ENCODE measurements around the gene PRKCH. TPM values are rescaled to one million over a fixed set of nuclear protein-coding genes. Genes with fewer than 3 reads are reported as not detected.

Gene PRKCH
- total RNA-seq, 1 experiment from 2014 or later = 3.8 TPM

GRCh38 chr14:61567838-61568571 lies 246.6 kb downstream of the PRKCH start:
- peak; percentile 44 for DNase-seq (ENCODE audit: low read depth)

GRCh38 chr14:61568572-61569011 lies 247.2 kb downstream of the PRKCH start:
- DNase-seq (ENCODE audit: low read depth) = peak; percentile 50

GRCh38 chr14:61569308-61569707 lies 247.9 kb downstream of the PRKCH start:
- no peak for DNase-seq (ENCODE audit: low read depth)

GRCh38 chr14:61569812-61570548 lies 248.6 kb downstream of the PRKCH start:
- peak; percentile 97 for DNase-seq (ENCODE audit: low read depth)

- DNase-seq (ENCODE audit: low read depth) = peak; percentile 35
Measured at GRCh38 chr14:61570549-61571290, 249.3 kb downstream of the PRKCH start.

GRCh38 chr14:61571917-61572316 lies 250.5 kb downstream of the PRKCH start:
- no peak for DNase-seq (ENCODE audit: low read depth)

GRCh38 chr14:61573321-61573720 lies 251.9 kb downstream of the PRKCH start:
- peak; percentile 59 for DNase-seq (ENCODE audit: low read depth)

- DNase-seq (ENCODE audit: low read depth) = peak; percentile 82
Measured at GRCh38 chr14:61573748-61574513, 252.6 kb downstream of the PRKCH start.

- peak; percentile 56 for DNase-seq (ENCODE audit: low read depth)
Measured at GRCh38 chr14:61574514-61574807, 253.1 kb downstream of the PRKCH start.

- DNase-seq (ENCODE audit: low read depth) = no peak
Measured at GRCh38 chr14:61575126-61575525, 253.7 kb downstream of the PRKCH start.

GRCh38 chr14:61575551-61576150 lies 254.3 kb downstream of the PRKCH start:
- DNase-seq (ENCODE audit: low read depth) = peak; percentile 74

GRCh38 chr14:61577506-61577931 lies 256.1 kb downstream of the PRKCH start:
- peak; percentile 93 for DNase-seq (ENCODE audit: low read depth)

- DNase-seq (ENCODE audit: low read depth) = peak; percentile 77
Measured at GRCh38 chr14:61578745-61579144, 257.4 kb downstream of the PRKCH start.

- DNase-seq (ENCODE audit: low read depth) = no peak
Measured at GRCh38 chr14:61581340-61581739, 260.0 kb downstream of the PRKCH start.

GRCh38 chr14:61581955-61582615 lies 260.7 kb downstream of the PRKCH start:
- peak; percentile 36 for DNase-seq (ENCODE audit: low read depth)

GRCh38 chr14:61582815-61583214 lies 261.4 kb downstream of the PRKCH start:
- no peak for DNase-seq (ENCODE audit: low read depth)

- peak; percentile 92 for DNase-seq (ENCODE audit: low read depth)
Measured at GRCh38 chr14:61584331-61584741, 263.0 kb downstream of the PRKCH start.

- peak; percentile 85 for DNase-seq (ENCODE audit: low read depth)
Measured at GRCh38 chr14:61585598-61586543, 264.5 kb downstream of the PRKCH start.

- peak; percentile 52 for DNase-seq (ENCODE audit: low read depth)
Measured at GRCh38 chr14:61586544-61587055, 265.2 kb downstream of the PRKCH start.

Data from M059J (cell line).